ENCODE measurements around the gene LAMA2. TPM values are rescaled to one million over a fixed set of nuclear protein-coding genes. Genes with fewer than 3 reads are reported as not detected.

LAMA2 gene
- total and polyA plus RNA-seq, 2 experiments from 2014 or later: 0.91 to 6.4 TPM

DNA sequence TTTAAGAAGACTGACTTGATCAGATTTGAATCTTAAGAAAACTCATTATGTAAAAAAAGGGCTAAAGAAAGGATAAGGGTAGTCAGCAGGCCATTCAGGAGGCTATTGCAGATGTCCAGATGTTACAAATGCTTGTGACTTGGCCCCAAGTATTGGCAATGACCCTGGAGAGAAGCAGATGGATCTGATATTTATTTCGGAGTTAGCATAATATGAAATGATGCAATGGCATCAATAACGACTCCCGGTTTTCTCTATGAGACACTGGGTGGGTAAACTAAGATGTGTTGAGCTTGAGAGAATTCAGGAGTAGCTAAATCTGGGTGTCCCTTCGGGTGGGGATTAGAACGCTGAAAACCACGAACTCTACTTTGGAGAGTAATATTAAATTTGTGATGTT, 149.7 kb downstream of the LAMA2 start (continued):
- TF ChIP-seq NANOG (IDR thresholded peaks at IDR 0.05; ENCODE audit: borderline replicate concordance) (no peak), POLR2AphosphoS5 (IDR thresholded peaks at IDR 0.05; ENCODE audit: low read depth) (no peak), ZNF114 (CRISPR knock-in tag; IDR thresholded peaks at IDR 0.05) (no peak), ZNF331 (CRISPR knock-in tag; IDR thresholded peaks at IDR 0.05; ENCODE audit: low read depth) (no peak), EZH2 (IDR thresholded peaks at IDR 0.05; ENCODE audit: low read depth, unreplicated experiment) (no peak), CREB1 (CRISPR knock-in tag; IDR thresholded peaks at IDR 0.05; ENCODE audit: low read depth) (no peak)
- TF ChIP-seq, protein P1, sequence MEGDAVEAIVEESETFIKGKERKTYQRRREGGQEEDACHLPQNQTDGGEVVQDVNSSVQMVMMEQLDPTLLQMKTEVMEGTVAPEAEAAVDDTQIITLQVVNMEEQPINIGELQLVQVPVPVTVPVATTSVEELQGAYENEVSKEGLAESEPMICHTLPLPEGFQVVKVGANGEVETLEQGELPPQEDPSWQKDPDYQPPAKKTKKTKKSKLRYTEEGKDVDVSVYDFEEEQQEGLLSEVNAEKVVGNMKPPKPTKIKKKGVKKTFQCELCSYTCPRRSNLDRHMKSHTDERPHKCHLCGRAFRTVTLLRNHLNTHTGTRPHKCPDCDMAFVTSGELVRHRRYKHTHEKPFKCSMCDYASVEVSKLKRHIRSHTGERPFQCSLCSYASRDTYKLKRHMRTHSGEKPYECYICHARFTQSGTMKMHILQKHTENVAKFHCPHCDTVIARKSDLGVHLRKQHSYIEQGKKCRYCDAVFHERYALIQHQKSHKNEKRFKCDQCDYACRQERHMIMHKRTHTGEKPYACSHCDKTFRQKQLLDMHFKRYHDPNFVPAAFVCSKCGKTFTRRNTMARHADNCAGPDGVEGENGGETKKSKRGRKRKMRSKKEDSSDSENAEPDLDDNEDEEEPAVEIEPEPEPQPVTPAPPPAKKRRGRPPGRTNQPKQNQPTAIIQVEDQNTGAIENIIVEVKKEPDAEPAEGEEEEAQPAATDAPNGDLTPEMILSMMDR (conservative IDR thresholded peaks at IDR 0.05; ENCODE audit: low read depth in 2 of 2): no peak

DNA sequence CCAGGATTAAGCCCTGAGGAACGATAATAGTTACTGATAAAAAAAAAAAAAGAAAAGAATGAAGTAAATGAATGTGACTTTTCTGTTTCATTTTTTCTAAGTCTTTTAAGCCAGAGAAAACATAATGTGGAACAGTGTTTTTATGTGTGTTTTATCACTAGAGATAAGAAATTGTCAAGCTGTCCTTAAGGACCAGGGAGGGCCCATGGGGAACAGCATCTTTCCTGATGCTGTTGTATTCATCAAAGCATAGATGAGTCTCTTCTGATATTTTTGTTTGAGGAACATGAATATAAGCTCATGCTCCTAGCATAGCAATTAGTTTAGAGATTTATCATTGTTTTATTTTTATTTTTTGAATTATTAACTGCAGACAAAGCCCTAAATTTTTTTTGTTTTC, 150.2 kb downstream of the LAMA2 start:
- Histone ChIP-seq H3K36me3 (ENCODE audit: insufficient read depth) (no peaks in the 10 kb centered on the region), H3K4me2 (no peak overlapping the region), H3K9me2 (ENCODE audit: insufficient read depth) (no peaks in the 10 kb centered on the region), H3K27me3 (ENCODE audit: insufficient read depth) (peaks cover 27% of the 10 kb centered on the region), H3K79me2 (replicated peaks; ENCODE audit: insufficient read depth) (no peaks in the 10 kb centered on the region), H3K4me1 (ENCODE audit: insufficient read depth) (peaks cover 4% of the 10 kb centered on the region; the same call in 1 of the 2 replicates), H4K20me1 (replicated peaks; ENCODE audit: insufficient read depth) (no peaks in the 10 kb centered on the region), H3K4me3 (no peak overlapping the region), H3K27ac (ENCODE audit: low read depth) (no peak overlapping the region), H2AFZ (no peak overlapping the region), H3F3A (replicated peaks; ENCODE audit: low read depth) (no peaks in the 10 kb centered on the region)
- Mint-ChIP-seq H3K27ac (no peak overlapping the region), H3K9me3 (no peaks in the 10 kb centered on the region), H3K4me1 (peaks cover 7% of the 10 kb centered on the region), H3K36me3 (ENCODE audit: low read depth) (no peaks in the 10 kb centered on the region), H3K27me3 (ENCODE audit: insufficient read depth, low read depth, poor library complexity) (peaks cover 9% of the 10 kb centered on the region), H3K4me3 (no peak overlapping the region)
- ATAC-seq (no peak), DNase-seq (ENCODE audit: low spot score) (no peak)
- TF ChIP-seq EZH2 (IDR thresholded peaks at IDR 0.05; ENCODE audit: low read depth, unreplicated experiment) (no peak), EZH2phosphoT487 (IDR thresholded peaks at IDR 0.05; ENCODE audit: unreplicated experiment) (no peak), POLR2AphosphoS5 (IDR thresholded peaks at IDR 0.05; ENCODE audit: low read depth) (no peak)
- TF ChIP-seq, protein P1 (conservative IDR thresholded peaks at IDR 0.05; ENCODE audit: low read depth in 2 of 2): no peak
- TF ChIP-seq, protein P2, sequence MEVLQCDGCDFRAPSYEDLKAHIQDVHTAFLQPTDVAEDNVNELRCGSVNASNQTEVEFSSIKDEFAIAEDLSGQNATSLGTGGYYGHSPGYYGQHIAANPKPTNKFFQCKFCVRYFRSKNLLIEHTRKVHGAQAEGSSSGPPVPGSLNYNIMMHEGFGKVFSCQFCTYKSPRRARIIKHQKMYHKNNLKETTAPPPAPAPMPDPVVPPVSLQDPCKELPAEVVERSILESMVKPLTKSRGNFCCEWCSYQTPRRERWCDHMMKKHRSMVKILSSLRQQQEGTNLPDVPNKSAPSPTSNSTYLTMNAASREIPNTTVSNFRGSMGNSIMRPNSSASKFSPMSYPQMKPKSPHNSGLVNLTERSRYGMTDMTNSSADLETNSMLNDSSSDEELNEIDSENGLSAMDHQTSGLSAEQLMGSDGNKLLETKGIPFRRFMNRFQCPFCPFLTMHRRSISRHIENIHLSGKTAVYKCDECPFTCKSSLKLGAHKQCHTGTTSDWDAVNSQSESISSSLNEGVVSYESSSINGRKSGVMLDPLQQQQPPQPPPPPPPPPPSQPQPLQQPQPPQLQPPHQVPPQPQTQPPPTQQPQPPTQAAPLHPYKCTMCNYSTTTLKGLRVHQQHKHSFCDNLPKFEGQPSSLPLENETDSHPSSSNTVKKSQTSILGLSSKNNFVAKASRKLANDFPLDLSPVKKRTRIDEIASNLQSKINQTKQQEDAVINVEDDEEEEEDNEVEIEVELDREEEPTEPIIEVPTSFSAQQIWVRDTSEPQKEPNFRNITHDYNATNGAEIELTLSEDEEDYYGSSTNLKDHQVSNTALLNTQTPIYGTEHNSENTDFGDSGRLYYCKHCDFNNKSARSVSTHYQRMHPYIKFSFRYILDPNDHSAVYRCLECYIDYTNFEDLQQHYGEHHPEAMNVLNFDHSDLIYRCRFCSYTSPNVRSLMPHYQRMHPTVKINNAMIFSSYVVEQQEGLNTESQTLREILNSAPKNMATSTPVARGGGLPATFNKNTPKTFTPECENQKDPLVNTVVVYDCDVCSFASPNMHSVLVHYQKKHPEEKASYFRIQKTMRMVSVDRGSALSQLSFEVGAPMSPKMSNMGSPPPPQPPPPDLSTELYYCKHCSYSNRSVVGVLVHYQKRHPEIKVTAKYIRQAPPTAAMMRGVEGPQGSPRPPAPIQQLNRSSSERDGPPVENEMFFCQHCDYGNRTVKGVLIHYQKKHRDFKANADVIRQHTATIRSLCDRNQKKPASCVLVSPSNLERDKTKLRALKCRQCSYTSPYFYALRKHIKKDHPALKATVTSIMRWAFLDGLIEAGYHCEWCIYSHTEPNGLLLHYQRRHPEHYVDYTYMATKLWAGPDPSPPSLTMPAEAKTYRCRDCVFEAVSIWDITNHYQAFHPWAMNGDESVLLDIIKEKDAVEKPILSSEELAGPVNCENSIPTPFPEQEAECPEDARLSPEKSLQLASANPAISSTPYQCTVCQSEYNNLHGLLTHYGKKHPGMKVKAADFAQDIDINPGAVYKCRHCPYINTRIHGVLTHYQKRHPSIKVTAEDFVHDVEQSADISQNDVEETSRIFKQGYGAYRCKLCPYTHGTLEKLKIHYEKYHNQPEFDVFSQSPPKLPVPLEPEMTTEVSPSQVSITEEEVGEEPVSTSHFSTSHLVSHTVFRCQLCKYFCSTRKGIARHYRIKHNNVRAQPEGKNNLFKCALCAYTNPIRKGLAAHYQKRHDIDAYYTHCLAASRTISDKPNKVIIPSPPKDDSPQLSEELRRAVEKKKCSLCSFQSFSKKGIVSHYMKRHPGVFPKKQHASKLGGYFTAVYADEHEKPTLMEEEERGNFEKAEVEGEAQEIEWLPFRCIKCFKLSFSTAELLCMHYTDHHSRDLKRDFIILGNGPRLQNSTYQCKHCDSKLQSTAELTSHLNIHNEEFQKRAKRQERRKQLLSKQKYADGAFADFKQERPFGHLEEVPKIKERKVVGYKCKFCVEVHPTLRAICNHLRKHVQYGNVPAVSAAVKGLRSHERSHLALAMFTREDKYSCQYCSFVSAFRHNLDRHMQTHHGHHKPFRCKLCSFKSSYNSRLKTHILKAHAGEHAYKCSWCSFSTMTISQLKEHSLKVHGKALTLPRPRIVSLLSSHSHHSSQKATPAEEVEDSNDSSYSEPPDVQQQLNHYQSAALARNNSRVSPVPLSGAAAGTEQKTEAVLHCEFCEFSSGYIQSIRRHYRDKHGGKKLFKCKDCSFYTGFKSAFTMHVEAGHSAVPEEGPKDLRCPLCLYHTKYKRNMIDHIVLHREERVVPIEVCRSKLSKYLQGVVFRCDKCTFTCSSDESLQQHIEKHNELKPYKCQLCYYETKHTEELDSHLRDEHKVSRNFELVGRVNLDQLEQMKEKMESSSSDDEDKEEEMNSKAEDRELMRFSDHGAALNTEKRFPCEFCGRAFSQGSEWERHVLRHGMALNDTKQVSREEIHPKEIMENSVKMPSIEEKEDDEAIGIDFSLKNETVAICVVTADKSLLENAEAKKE (CRISPR knock-in tag; IDR thresholded peaks at IDR 0.05): no peak
- TF ChIP-seq, protein P3, sequence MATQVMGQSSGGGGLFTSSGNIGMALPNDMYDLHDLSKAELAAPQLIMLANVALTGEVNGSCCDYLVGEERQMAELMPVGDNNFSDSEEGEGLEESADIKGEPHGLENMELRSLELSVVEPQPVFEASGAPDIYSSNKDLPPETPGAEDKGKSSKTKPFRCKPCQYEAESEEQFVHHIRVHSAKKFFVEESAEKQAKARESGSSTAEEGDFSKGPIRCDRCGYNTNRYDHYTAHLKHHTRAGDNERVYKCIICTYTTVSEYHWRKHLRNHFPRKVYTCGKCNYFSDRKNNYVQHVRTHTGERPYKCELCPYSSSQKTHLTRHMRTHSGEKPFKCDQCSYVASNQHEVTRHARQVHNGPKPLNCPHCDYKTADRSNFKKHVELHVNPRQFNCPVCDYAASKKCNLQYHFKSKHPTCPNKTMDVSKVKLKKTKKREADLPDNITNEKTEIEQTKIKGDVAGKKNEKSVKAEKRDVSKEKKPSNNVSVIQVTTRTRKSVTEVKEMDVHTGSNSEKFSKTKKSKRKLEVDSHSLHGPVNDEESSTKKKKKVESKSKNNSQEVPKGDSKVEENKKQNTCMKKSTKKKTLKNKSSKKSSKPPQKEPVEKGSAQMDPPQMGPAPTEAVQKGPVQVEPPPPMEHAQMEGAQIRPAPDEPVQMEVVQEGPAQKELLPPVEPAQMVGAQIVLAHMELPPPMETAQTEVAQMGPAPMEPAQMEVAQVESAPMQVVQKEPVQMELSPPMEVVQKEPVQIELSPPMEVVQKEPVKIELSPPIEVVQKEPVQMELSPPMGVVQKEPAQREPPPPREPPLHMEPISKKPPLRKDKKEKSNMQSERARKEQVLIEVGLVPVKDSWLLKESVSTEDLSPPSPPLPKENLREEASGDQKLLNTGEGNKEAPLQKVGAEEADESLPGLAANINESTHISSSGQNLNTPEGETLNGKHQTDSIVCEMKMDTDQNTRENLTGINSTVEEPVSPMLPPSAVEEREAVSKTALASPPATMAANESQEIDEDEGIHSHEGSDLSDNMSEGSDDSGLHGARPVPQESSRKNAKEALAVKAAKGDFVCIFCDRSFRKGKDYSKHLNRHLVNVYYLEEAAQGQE (IDR thresholded peaks at IDR 0.05; ENCODE audit: unreplicated experiment): no peak
